ENCODE measurements around the gene C19orf38.

C19orf38 gene

DNA sequence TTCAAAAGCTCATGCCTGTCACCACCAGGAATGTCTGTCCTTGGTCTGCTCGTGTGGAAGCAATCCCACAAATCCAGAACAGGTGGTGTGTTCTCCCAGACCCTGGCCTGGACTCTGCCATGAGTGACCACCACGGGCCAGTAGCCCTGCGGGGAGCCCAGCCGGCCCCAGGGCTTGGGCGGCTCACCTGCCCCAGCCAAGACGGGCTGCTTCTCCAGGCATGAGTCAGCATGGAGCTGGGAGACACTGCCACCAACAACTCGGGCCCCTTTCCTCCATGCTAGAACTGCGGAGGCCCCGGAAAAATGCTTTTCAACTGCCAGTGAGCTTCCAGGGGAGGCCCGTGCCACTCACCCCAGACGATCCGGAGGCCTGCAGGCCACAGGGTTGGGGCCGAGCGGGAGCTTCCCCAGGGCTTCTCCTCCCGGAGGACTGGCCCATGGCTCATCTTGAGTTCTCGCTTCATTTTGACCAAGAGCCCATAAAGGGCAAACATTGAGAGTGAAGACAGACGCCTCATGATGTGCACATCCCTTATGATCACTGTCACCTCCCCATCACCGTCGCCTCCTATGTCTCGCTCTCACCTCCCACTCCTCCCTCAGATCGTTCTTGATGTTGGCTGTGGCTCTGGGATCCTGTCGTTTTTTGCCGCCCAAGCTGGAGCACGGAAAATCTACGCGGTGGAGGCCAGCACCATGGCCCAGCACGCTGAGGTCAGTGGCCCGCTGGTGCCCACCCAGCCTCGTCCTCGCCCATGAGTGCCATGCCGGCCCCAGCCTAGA is 63.6 kb downstream of the C19orf38 start:
- ATAC-seq (ENCODE audit: insufficient read depth, low read depth) (no peak), DNase-seq (no peak)
- H3K4me1 ChIP-seq (ENCODE audit: insufficient read depth, low read length), result no peaks in the 10 kb centered on the region
- H3K27ac ChIP-seq (ENCODE audit: low read length), result no peak overlapping the region
- H4K20me1 ChIP-seq (ENCODE audit: insufficient read depth, low read length), result peaks cover 5% of the 10 kb centered on the region
- H3K9me3 ChIP-seq (ENCODE audit: insufficient read depth, low read length, severe bottlenecking), result no peaks in the 10 kb centered on the region
- H3K27me3 ChIP-seq (ENCODE audit: insufficient read depth, low read length, poor library complexity), result no peaks in the 10 kb centered on the region
- no peak overlapping the region for H2AFZ ChIP-seq (ENCODE audit: low read depth, low read length)
- peaks cover 2% of the 10 kb centered on the region; the same call in 1 of the 2 replicates for H3K79me2 ChIP-seq (ENCODE audit: insufficient read depth, low read length)
- H3K36me3 ChIP-seq (ENCODE audit: insufficient read depth, low read length), result peaks cover 82% of the 10 kb centered on the region
- no peak overlapping the region for H3K4me2 ChIP-seq (ENCODE audit: insufficient read depth, low read length)
- TF ChIP-seq EZH2 (IDR thresholded peaks at IDR 0.05; ENCODE audit: borderline replicate concordance, low read depth, low read length, severe bottlenecking), result no peak
- TF ChIP-seq, protein P1, sequence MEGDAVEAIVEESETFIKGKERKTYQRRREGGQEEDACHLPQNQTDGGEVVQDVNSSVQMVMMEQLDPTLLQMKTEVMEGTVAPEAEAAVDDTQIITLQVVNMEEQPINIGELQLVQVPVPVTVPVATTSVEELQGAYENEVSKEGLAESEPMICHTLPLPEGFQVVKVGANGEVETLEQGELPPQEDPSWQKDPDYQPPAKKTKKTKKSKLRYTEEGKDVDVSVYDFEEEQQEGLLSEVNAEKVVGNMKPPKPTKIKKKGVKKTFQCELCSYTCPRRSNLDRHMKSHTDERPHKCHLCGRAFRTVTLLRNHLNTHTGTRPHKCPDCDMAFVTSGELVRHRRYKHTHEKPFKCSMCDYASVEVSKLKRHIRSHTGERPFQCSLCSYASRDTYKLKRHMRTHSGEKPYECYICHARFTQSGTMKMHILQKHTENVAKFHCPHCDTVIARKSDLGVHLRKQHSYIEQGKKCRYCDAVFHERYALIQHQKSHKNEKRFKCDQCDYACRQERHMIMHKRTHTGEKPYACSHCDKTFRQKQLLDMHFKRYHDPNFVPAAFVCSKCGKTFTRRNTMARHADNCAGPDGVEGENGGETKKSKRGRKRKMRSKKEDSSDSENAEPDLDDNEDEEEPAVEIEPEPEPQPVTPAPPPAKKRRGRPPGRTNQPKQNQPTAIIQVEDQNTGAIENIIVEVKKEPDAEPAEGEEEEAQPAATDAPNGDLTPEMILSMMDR (IDR thresholded peaks at IDR 0.05; ENCODE audit: borderline replicate concordance, extremely low read depth, low read length, poor library complexity, severe bottlenecking), result no peak
- no peak overlapping the region for H3K9ac ChIP-seq (ENCODE audit: low read depth, low read length)
- H3K4me3 ChIP-seq (ENCODE audit: low read depth in 1 of 2, low read length in 2 of 2), result no peak overlapping the region

DNA sequence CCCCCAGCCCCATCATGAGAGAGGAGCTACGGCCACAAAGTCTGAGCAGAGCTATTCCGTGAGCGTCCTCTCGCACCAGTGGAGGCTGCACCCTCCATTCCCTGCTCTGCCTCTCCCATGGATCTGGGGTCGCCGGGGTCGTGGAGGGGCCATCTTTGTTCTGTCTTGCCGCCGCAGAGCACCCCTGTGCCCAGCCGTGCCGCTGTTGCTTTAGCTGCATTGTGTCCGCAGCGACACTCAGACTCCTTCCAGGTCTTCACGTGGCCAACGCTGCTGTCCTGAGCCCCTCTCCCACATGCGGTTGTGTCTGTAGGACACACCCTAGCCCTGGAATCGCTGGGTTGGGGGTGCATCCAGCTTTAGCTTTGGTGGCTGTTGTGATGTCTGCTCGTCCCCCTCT is 64.4 kb downstream of the C19orf38 start:
- Histone ChIP-seq H4K20me1 (ENCODE audit: insufficient read depth, low read length) (peaks cover 3% of the 10 kb centered on the region; the same call in 1 of the 2 replicates), H3K27ac (ENCODE audit: low read length) (no peak overlapping the region), H3K4me2 (ENCODE audit: insufficient read depth, low read length) (no peak overlapping the region), H3K79me2 (ENCODE audit: insufficient read depth, low read length) (no peaks in the 10 kb centered on the region), H3K27me3 (ENCODE audit: insufficient read depth, low read length, poor library complexity) (no peaks in the 10 kb centered on the region), H3K9me3 (ENCODE audit: insufficient read depth, low read length, severe bottlenecking) (no peaks in the 10 kb centered on the region), H3K4me1 (ENCODE audit: insufficient read depth, low read length) (no peaks in the 10 kb centered on the region), H3K36me3 (ENCODE audit: insufficient read depth, low read length) (peaks cover 83% of the 10 kb centered on the region), H3K4me3 (ENCODE audit: low read depth in 1 of 2, low read length in 2 of 2) (no peak overlapping the region), H3K9ac (ENCODE audit: low read depth, low read length) (no peak overlapping the region), H2AFZ (ENCODE audit: low read depth, low read length) (no peak overlapping the region)
- TF ChIP-seq, protein P1 (IDR thresholded peaks at IDR 0.05; ENCODE audit: borderline replicate concordance, extremely low read depth, low read length, poor library complexity, severe bottlenecking), result no peak
- no peak for TF ChIP-seq EZH2 (IDR thresholded peaks at IDR 0.05; ENCODE audit: borderline replicate concordance, low read depth, low read length, severe bottlenecking)
- ATAC-seq (ENCODE audit: insufficient read depth, low read depth) (no peak), DNase-seq (no peak)

DNA sequence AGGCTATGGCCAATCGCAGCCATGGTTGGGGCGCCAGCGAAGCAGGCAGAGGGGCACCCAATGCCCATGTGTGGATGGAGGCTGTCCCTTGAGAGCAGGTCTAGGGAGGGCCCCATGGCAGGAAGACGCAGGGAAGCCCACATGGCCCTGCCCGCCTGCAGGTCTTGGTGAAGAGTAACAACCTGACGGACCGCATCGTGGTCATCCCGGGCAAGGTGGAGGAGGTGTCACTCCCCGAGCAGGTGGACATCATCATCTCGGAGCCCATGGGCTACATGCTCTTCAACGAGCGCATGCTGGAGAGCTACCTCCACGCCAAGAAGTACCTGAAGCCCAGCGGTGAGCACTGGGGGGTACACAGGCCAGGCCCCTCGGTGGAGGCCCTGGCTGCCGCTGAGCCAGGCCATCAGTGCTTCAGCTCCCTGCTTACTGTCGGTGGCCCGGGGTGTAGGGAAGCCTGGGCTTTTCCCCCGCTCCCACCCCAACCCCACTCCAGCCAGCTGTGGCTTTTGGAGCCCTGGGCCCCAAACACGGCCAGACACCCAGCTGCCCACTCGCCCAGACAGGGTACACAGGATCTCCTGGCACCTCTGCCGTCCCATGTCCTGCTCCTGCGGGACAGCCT is 65.6 kb downstream of the C19orf38 start:
- DNase-seq (no peak), ATAC-seq (ENCODE audit: insufficient read depth, low read depth) (no peak)
- Histone ChIP-seq H2AFZ (ENCODE audit: low read depth, low read length) (no peak overlapping the region), H3K4me1 (ENCODE audit: insufficient read depth, low read length) (no peaks in the 10 kb centered on the region), H3K9me3 (ENCODE audit: insufficient read depth, low read length, severe bottlenecking) (no peaks in the 10 kb centered on the region), H3K36me3 (ENCODE audit: insufficient read depth, low read length) (peaks cover 78% of the 10 kb centered on the region), H3K27me3 (ENCODE audit: insufficient read depth, low read length, poor library complexity) (no peaks in the 10 kb centered on the region), H3K9ac (ENCODE audit: low read depth, low read length) (no peak overlapping the region), H3K4me3 (ENCODE audit: low read depth in 1 of 2, low read length in 2 of 2) (no peak overlapping the region), H4K20me1 (ENCODE audit: insufficient read depth, low read length) (peaks cover 3% of the 10 kb centered on the region; the same call in 1 of the 2 replicates), H3K4me2 (ENCODE audit: insufficient read depth, low read length) (no peak overlapping the region), H3K27ac (ENCODE audit: low read length) (no peak overlapping the region), H3K79me2 (ENCODE audit: insufficient read depth, low read length) (no peaks in the 10 kb centered on the region)
- TF ChIP-seq, protein P1 (IDR thresholded peaks at IDR 0.05; ENCODE audit: borderline replicate concordance, extremely low read depth, low read length, poor library complexity, severe bottlenecking), result no peak
- TF ChIP-seq EZH2 (IDR thresholded peaks at IDR 0.05; ENCODE audit: borderline replicate concordance, low read depth, low read length, severe bottlenecking), result no peak
